DOHH2 (cell line): ENCODE measurements around the gene CBARP.
A peak's percentile ranks its signal among the peaks of the same experiment; 100 is the strongest.

Source experiments
- H3F3A ChIP-seq: fragments of 200-600 bp; sonication (generic), shearing (Covaris generic); 2 replicates; pipeline ENCODE4 v1.6.0; 2016; ENCODE audit warnings: antibody characterized with exemption, mild to moderate bottlenecking; ENCODE audit not compliant: control insufficient read depth, insufficient read depth
- H3K27ac ChIP-seq: fragments of 200-600 bp; sonication (generic); 2 replicates; pipeline ENCODE4 v1.5.1; 2014; ENCODE audit warnings: low read depth, mild to moderate bottlenecking, low read length, moderate library complexity
- H3K27me3 ChIP-seq: fragments of 200-600 bp; sonication (generic); 2 replicates; pipeline ENCODE4 v1.6.1; 2014; ENCODE audit warnings: mild to moderate bottlenecking, low read length, mixed read lengths; ENCODE audit not compliant: control insufficient read depth
- H3K36me3 ChIP-seq: fragments of 200-600 bp; sonication (generic); 2 replicates; pipeline ENCODE4 v1.6.1; 2014; ENCODE audit warnings: mild to moderate bottlenecking, low read length, moderate library complexity, mixed read lengths; ENCODE audit not compliant: control insufficient read depth
- H3K4me1 ChIP-seq: fragments of 200-600 bp; sonication (generic); 2 replicates; pipeline ENCODE4 v1.6.1; 2014; ENCODE audit warnings: mild to moderate bottlenecking, low read length, mixed read lengths; ENCODE audit not compliant: control insufficient read depth
- H3K4me2 ChIP-seq: fragments of 200-600 bp; sonication (generic); 2 replicates; pipeline ENCODE4 v1.6.0; 2014; ENCODE audit warnings: mild to moderate bottlenecking, low read length, moderate library complexity
- H3K4me3 ChIP-seq: fragments of 200-600 bp; sonication (generic); 2 replicates; pipeline ENCODE4 v1.5.1; 2014; ENCODE audit warnings: mild to moderate bottlenecking, low read length, mixed read lengths
- H3K79me2 ChIP-seq: fragments of 200-600 bp; sonication (generic); 2 replicates; pipeline ENCODE4 v1.6.1; 2014; ENCODE audit warnings: mild to moderate bottlenecking, low read length, mixed read lengths; ENCODE audit not compliant: control insufficient read depth
- H3K9me2 ChIP-seq: fragments of 200-600 bp; sonication (generic); replicated peaks from 2 replicates; pipeline ENCODE4 v1.6.1; 2014; ENCODE audit warnings: mild to moderate bottlenecking, low read length, mixed read lengths; ENCODE audit not compliant: control insufficient read depth
- H3K9me3 ChIP-seq: fragments of 200-600 bp; sonication (generic); 2 replicates; pipeline ENCODE4 v1.6.1; 2014; ENCODE audit warnings: antibody characterized with exemption, low read length, mixed read lengths; ENCODE audit not compliant: control insufficient read depth, insufficient read depth
- H4K20me1 ChIP-seq: fragments of 200-600 bp; sonication (generic); 2 replicates; pipeline ENCODE4 v1.6.0; 2014; ENCODE audit warnings: low read depth, mild to moderate bottlenecking, antibody characterized with exemption, low read length, moderate library complexity; ENCODE audit not compliant: control insufficient read depth, insufficient read depth
- CTCF ChIP-seq: fragments of 200-600 bp; sonication (generic); IDR thresholded peaks from one replicate; pipeline ENCODE4 v1.5.1; 2014; ENCODE audit warnings: antibody characterized with exemption, mild to moderate bottlenecking, low read depth, low read length; ENCODE audit not compliant: poor library complexity, severe bottlenecking
- EZH2phosphoT487 ChIP-seq: fragments of 200-600 bp; sonication (generic); IDR thresholded peaks from 2 replicates; pipeline ENCODE4 v1.6.1; 2017; ENCODE audit warnings: borderline replicate concordance, mild to moderate bottlenecking, antibody characterized with exemption, low read length, moderate library complexity, mixed read lengths

Gene CBARP

GRCh38 chr19:1267477-1268225 lies 29.8 kb upstream of the CBARP start:
- Histone ChIP-seq H3K27ac (peak overlapping the region; percentile 95), H3K4me3 (peak overlapping the region; percentile 63)

GRCh38 chr19:1266916-1267476 lies 29.2 kb upstream of the CBARP start:
- Histone ChIP-seq H3K4me3 (peak overlapping the region; percentile 63), H3K4me1 (peaks cover 89% of the 10 kb centered on the region), H3K9me3 (no peaks in the 10 kb centered on the region), H3K36me3 (peaks cover 34% of the 10 kb centered on the region), H3K9me2 (no peaks in the 10 kb centered on the region), H4K20me1 (peaks cover 19% of the 10 kb centered on the region), H3K4me2 (peak overlapping the region; percentile 95), H3K27me3 (no peaks in the 10 kb centered on the region; the same call in 1 of the 2 replicates), H3K79me2 (peaks cover 40% of the 10 kb centered on the region), H3K27ac (peak overlapping the region; percentile 95), H3F3A (peaks cover 59% of the 10 kb centered on the region)
- TF ChIP-seq EZH2phosphoT487 (no peak), CTCF (peak; percentile 98)

More at GRCh38 chr19:1267477-1268225, 29.8 kb upstream of the CBARP start:
- Histone ChIP-seq H3K27me3 (no peaks in the 10 kb centered on the region; the same call in 1 of the 2 replicates), H3K9me3 (no peaks in the 10 kb centered on the region), H4K20me1 (peaks cover 19% of the 10 kb centered on the region), H3K4me1 (peaks cover 89% of the 10 kb centered on the region), H3K36me3 (peaks cover 37% of the 10 kb centered on the region), H3K9me2 (no peaks in the 10 kb centered on the region), H3F3A (peaks cover 62% of the 10 kb centered on the region), H3K4me2 (peak overlapping the region; percentile 95), H3K79me2 (peaks cover 40% of the 10 kb centered on the region)
- TF ChIP-seq CTCF = no peak
- no peak for TF ChIP-seq EZH2phosphoT487

DNA sequence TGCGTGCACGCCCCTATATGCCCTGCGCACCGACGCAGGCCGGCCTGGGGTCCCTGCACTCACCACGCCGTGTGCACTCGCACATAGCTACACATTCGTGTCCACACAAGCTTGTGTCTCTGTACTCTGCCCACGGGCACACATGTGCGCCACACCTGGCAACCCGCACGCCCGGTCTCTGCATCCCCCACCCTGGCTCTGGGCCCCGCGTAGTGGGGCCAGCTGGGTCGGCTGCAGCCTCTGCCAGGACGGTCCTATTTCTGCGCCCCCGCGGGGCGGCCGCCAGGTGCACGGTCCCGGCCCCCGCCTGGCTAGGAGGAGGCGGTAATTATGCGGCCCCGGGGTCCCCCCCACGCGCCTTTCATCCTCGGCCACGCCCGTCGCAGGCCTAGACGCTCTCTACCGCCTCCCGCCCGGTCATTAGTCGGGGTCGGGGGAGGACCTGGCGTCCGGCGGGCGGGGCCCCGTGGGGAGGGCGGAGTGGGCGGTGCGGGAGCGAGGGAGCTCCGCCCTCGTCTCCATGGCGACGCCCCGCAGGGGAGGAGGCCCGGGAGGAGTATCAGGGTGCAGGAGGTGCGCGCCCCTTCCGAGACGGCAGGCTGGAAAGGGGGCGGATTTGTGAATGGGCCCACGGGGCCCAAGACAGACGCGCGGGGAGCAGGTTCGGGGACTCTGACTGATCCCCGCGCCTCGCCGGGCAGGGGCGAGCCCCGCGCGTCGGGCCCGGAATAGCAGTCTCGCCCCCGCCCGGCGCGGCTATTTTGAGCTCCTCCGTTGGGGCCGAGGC lies 28.5 kb upstream of the CBARP start:
- Histone ChIP-seq H3K4me1 (peaks cover 84% of the 10 kb centered on the region), H3K9me3 (no peaks in the 10 kb centered on the region)
- no peak for TF ChIP-seq CTCF
- no peak for TF ChIP-seq EZH2phosphoT487

More for the DNA sequence above, 28.5 kb upstream of the CBARP start:
- Histone ChIP-seq H3K27me3 (no peaks in the 10 kb centered on the region; the same call in 1 of the 2 replicates), H3K36me3 (peaks cover 31% of the 10 kb centered on the region), H4K20me1 (peaks cover 17% of the 10 kb centered on the region), H3K4me2 (peak overlapping the region; percentile 95), H3K4me3 (peak overlapping the region; percentile 63), H3F3A (peaks cover 52% of the 10 kb centered on the region), H3K79me2 (peaks cover 40% of the 10 kb centered on the region), H3K27ac (peak overlapping the region; percentile 95), H3K9me2 (no peaks in the 10 kb centered on the region)
